Kidney epithelial cell (primary cell): ENCODE measurements around the gene PI16. TPM values are rescaled to one million over a fixed set of nuclear protein-coding genes. Genes with fewer than 3 reads are reported as not detected.
A peak's percentile ranks its signal among the peaks of the same experiment; 100 is the strongest.

Experiments
- DNase-seq: peaks from one replicate; pipeline ENCODE4 v3.0.0-alpha.2; 2010; ENCODE audit warnings: low read depth
- H3K27me3 ChIP-seq: 2 replicates; pipeline ENCODE4 v1.6.0; 2011; ENCODE audit warnings: low read length; ENCODE audit not compliant: control insufficient read depth, insufficient read depth
- H3K36me3 ChIP-seq: 2 replicates; pipeline ENCODE4 v1.5.1; 2011; ENCODE audit warnings: low read length; ENCODE audit not compliant: control insufficient read depth, insufficient read depth
- H3K4me3 ChIP-seq: 2 replicates; pipeline ENCODE4 v1.5.1; 2011; ENCODE audit warnings: low read depth, mild to moderate bottlenecking, control low read depth, low read length
- CTCF ChIP-seq: IDR thresholded peaks from 2 replicates; pipeline ENCODE4 v1.5.1; 2011; ENCODE audit warnings: mild to moderate bottlenecking, moderate library complexity, low read length, control low read depth, inconsistent platforms; ENCODE audit not compliant: insufficient read depth, poor library complexity, severe bottlenecking
- total RNA-seq: library from RNA; depleted of rRNA; stranded (reverse); fragments of >200 nt; gene quantifications from 2 replicates; pipeline ENCODE4 v1.2.3, GENCODE V29; 2015

PI16 gene
- total RNA-seq, 1 donor from 2014 or later, result not detected

GRCh38 chr6:36912586-36912985 lies 42.0 kb upstream of the PI16 start:
- no peak overlapping the region for H3K4me3 ChIP-seq
- H3K36me3 ChIP-seq, result peaks cover 1% of the 10 kb centered on the region
- DNase-seq, result peak; percentile 63
- H3K27me3 ChIP-seq, result no peaks in the 10 kb centered on the region
- TF ChIP-seq CTCF, result no peak

- Histone ChIP-seq H3K27me3 (no peaks in the 10 kb centered on the region), H3K36me3 (peaks cover 1% of the 10 kb centered on the region), H3K4me3 (no peak overlapping the region)
- no peak for DNase-seq
- no peak for TF ChIP-seq CTCF
Observed at GRCh38 chr6:36913082-36913481, 41.5 kb upstream of the PI16 start.

- Histone ChIP-seq H3K4me3 (no peak overlapping the region), H3K27me3 (no peaks in the 10 kb centered on the region), H3K36me3 (no peaks in the 10 kb centered on the region)
- DNase-seq, result peak; percentile 51
- TF ChIP-seq CTCF, result peak; percentile 43
Observed at GRCh38 chr6:36914227-36914794, 40.2 kb upstream of the PI16 start.

- no peak for DNase-seq
- no peaks in the 10 kb centered on the region for H3K27me3 ChIP-seq
- no peaks in the 10 kb centered on the region for H3K36me3 ChIP-seq
- H3K4me3 ChIP-seq, result no peak overlapping the region
- no peak for TF ChIP-seq CTCF
Observed at GRCh38 chr6:36915599-36915998, 38.9 kb upstream of the PI16 start.

GRCh38 chr6:36916126-36916525 lies 38.4 kb upstream of the PI16 start:
- Histone ChIP-seq H3K27me3 (no peaks in the 10 kb centered on the region), H3K36me3 (no peaks in the 10 kb centered on the region), H3K4me3 (no peak overlapping the region)
- DNase-seq, result no peak
- no peak for TF ChIP-seq CTCF

GRCh38 chr6:36917541-36918193 lies 36.9 kb upstream of the PI16 start:
- TF ChIP-seq CTCF, result no peak
- H3K27me3 ChIP-seq, result no peaks in the 10 kb centered on the region
- no peak overlapping the region for H3K4me3 ChIP-seq
- no peaks in the 10 kb centered on the region for H3K36me3 ChIP-seq
- no peak for DNase-seq
